Bone marrow (tissue), 2 donors: ENCODE measurements around the gene PPP3CB.

Experiments used
- DNase-seq, 2 donors: peaks; one replicate each; lab custom pipeline; 2025; lab: John Stamatoyannopoulos, UW

PPP3CB gene

GRCh38 chr10:73480158-73480557 lies 15.7 kb downstream of the PPP3CB start:
- no peak for DNase-seq

- DNase-seq, result no peak
These were observed 17.2 kb downstream of the PPP3CB start for GRCh38 chr10:73478636-73479035.

GRCh38 chr10:73471226-73471625 lies 24.6 kb downstream of the PPP3CB start:
- DNase-seq, result no peak

- DNase-seq, result no peak
These were observed 26.2 kb downstream of the PPP3CB start for GRCh38 chr10:73469579-73469978.

- DNase-seq, result no peak
These were observed 28.6 kb downstream of the PPP3CB start for GRCh38 chr10:73467206-73467605.

- DNase-seq, result no peak
These were observed 29.7 kb downstream of the PPP3CB start for GRCh38 chr10:73465978-73466726.

- no peak for DNase-seq
These were observed 34.9 kb downstream of the PPP3CB start for GRCh38 chr10:73460897-73461296.

GRCh38 chr10:73459683-73460314 lies 36.0 kb downstream of the PPP3CB start:
- DNase-seq, result no peak

- DNase-seq, result no peak
These were observed 39.5 kb downstream of the PPP3CB start for GRCh38 chr10:73456187-73456890.

- DNase-seq, result no peak
These were observed 46.7 kb downstream of the PPP3CB start for GRCh38 chr10:73449113-73449512.

GRCh38 chr10:73448384-73448783 lies 47.4 kb downstream of the PPP3CB start:
- DNase-seq, result no peak

GRCh38 chr10:73446926-73447325 lies 48.9 kb downstream of the PPP3CB start:
- no peak for DNase-seq

GRCh38 chr10:73444457-73444856 lies 51.4 kb downstream of the PPP3CB start:
- no peak for DNase-seq

GRCh38 chr10:73439605-73440312 lies 56.1 kb downstream of the PPP3CB start:
- DNase-seq, result no peak

GRCh38 chr10:73439055-73439454 lies 56.8 kb downstream of the PPP3CB start:
- no peak for DNase-seq

- peak in 1 of 2 donors; percentile 24 for DNase-seq
These were observed 62.3 kb downstream of the PPP3CB start, which contains the start of gene MSS51 for GRCh38 chr10:73433538-73433867. MSS51 (minus strand) TSS chr10:73433561; CDS start chr10:73428284, 5,277 bp downstream.

- DNase-seq, result no peak
These were observed 62.9 kb downstream of the PPP3CB start for GRCh38 chr10:73432646-73433537.

- no peak for DNase-seq
These were observed 69.5 kb downstream of the PPP3CB start for GRCh38 chr10:73426318-73426717.

- DNase-seq, result no peak
These were observed 71.3 kb downstream of the PPP3CB start for GRCh38 chr10:73424478-73424877.

GRCh38 chr10:73423309-73423708 lies 72.5 kb downstream of the PPP3CB start:
- DNase-seq, result no peak

GRCh38 chr10:73416571-73416970 lies 79.3 kb downstream of the PPP3CB start:
- no peak for DNase-seq
